ENCODE measurements around the gene CLMN.
"Not testable (repeated sequence)": the region's sequence is repeated elsewhere in the genome, so short reads cannot be mapped to it uniquely, and the experiment has no call there.

CLMN gene

DNA sequence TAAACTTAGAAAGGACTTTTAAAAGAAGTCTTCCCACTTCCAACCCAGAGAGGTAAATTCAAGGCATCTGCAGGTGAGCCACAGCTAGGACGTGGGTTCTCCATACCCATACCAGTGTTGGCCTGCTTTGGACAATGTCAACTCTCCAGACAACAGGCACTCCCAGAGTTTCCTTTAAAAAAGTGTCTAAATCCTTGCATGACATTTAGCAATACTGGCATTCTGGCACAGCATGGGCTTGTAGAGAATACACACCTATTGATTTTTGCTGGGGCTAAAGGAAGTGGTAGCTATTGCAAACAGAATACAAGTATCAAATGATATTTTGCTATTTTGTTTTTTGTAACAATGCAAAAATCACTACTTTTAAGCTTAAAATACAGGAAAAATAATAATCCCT lies 136.6 kb downstream of the CLMN start:
- TF ChIP-seq GABPA (IDR thresholded peaks at IDR 0.05; ENCODE audit: low read depth): no peak
- no peak for TF ChIP-seq SPI1 (IDR thresholded peaks at IDR 0.05; ENCODE audit: borderline replicate concordance, low read depth)
- TF ChIP-seq POLR2AphosphoS5 (IDR thresholded peaks at IDR 0.05; ENCODE audit: low read depth): no peak
- TF ChIP-seq, protein P1, sequence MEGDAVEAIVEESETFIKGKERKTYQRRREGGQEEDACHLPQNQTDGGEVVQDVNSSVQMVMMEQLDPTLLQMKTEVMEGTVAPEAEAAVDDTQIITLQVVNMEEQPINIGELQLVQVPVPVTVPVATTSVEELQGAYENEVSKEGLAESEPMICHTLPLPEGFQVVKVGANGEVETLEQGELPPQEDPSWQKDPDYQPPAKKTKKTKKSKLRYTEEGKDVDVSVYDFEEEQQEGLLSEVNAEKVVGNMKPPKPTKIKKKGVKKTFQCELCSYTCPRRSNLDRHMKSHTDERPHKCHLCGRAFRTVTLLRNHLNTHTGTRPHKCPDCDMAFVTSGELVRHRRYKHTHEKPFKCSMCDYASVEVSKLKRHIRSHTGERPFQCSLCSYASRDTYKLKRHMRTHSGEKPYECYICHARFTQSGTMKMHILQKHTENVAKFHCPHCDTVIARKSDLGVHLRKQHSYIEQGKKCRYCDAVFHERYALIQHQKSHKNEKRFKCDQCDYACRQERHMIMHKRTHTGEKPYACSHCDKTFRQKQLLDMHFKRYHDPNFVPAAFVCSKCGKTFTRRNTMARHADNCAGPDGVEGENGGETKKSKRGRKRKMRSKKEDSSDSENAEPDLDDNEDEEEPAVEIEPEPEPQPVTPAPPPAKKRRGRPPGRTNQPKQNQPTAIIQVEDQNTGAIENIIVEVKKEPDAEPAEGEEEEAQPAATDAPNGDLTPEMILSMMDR (IDR thresholded peaks at IDR 0.05; ENCODE audit: insufficient read depth, low read length): no peak
- TF ChIP-seq, protein P2, sequence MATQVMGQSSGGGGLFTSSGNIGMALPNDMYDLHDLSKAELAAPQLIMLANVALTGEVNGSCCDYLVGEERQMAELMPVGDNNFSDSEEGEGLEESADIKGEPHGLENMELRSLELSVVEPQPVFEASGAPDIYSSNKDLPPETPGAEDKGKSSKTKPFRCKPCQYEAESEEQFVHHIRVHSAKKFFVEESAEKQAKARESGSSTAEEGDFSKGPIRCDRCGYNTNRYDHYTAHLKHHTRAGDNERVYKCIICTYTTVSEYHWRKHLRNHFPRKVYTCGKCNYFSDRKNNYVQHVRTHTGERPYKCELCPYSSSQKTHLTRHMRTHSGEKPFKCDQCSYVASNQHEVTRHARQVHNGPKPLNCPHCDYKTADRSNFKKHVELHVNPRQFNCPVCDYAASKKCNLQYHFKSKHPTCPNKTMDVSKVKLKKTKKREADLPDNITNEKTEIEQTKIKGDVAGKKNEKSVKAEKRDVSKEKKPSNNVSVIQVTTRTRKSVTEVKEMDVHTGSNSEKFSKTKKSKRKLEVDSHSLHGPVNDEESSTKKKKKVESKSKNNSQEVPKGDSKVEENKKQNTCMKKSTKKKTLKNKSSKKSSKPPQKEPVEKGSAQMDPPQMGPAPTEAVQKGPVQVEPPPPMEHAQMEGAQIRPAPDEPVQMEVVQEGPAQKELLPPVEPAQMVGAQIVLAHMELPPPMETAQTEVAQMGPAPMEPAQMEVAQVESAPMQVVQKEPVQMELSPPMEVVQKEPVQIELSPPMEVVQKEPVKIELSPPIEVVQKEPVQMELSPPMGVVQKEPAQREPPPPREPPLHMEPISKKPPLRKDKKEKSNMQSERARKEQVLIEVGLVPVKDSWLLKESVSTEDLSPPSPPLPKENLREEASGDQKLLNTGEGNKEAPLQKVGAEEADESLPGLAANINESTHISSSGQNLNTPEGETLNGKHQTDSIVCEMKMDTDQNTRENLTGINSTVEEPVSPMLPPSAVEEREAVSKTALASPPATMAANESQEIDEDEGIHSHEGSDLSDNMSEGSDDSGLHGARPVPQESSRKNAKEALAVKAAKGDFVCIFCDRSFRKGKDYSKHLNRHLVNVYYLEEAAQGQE (IDR thresholded peaks at IDR 0.05; ENCODE audit: insufficient replicate concordance, low read depth): no peak
- no peak overlapping the region for H3K4me3 ChIP-seq (replicated peaks; ENCODE audit: insufficient read depth, low read length)
- H3K27me3 ChIP-seq (ENCODE audit: insufficient read depth, poor library complexity, severe bottlenecking): no peaks in the 10 kb centered on the region
- H3K27ac ChIP-seq (replicated peaks): no peak overlapping the region
- DNase-seq (ENCODE audit: low read depth in 1 of 2, low spot score in 1 of 2): no peak

DNA sequence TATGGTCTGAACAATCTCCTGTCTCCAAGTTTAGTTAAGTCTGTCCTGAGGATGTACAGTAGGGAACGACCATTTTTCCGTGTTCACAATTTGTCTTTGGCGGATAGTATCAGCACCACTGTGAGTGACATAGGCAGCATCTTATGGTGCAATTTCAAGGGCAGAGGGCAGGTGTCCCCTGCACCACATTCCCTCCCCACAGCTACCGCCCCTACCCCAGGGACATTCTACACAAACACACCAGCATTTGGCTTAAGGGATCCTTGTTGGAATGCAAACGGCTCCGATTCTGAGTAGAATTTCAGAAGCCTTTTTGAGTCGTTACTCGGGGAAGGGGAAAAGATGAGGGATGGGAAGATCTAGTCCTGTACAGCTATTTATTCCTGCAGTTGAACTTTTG lies 137.3 kb downstream of the CLMN start:
- no peak overlapping the region for H3K4me3 ChIP-seq (replicated peaks; ENCODE audit: insufficient read depth, low read length)
- TF ChIP-seq, protein P2 (IDR thresholded peaks at IDR 0.05; ENCODE audit: insufficient replicate concordance, low read depth): no peak
- TF ChIP-seq POLR2AphosphoS5 (IDR thresholded peaks at IDR 0.05; ENCODE audit: low read depth): no peak
- TF ChIP-seq GABPA (IDR thresholded peaks at IDR 0.05; ENCODE audit: low read depth): no peak
- TF ChIP-seq SPI1 (IDR thresholded peaks at IDR 0.05; ENCODE audit: borderline replicate concordance, low read depth): no peak
- TF ChIP-seq, protein P1 (IDR thresholded peaks at IDR 0.05; ENCODE audit: insufficient read depth, low read length): no peak
- H3K27me3 ChIP-seq (ENCODE audit: insufficient read depth, poor library complexity, severe bottlenecking): no peaks in the 10 kb centered on the region
- no peak for DNase-seq (ENCODE audit: low read depth in 1 of 2, low spot score in 1 of 2)
- H3K27ac ChIP-seq (replicated peaks): no peak overlapping the region

DNA sequence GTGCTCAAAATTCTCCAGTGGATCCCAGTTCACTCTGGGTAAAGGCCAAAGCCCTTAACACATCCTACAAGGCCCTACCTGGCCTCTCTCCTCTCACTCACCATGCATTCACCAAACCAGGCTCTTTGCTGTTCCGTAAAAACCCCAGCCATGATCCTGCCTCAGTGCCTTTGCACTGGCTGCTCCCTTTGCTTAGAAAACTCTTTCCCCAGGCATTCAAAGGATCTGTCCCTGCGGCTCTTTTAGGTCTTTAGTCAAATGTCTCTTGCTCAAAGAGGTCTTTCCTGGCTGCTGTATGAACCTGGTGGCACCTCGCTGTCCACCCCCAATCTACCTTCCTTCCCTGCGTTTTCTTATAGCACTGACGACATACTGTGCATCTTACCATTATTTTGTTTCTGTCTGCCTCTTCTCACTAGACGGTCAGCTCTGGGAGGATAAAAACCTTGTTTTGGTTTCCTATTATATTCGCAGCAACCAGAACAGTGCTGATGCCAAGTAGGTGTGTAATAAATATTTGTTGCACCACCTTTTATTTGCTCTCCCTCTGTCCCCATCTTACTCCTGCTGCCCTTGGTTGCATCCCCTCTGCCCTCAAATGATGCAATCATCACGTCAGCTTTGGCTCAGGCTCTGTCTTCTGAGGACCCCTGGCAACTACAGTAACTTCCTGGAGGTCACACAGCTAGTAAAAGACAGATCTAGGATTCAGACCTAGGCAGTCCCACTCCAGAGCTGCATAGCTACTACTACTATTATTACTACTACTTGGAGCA lies 138.6 kb downstream of the CLMN start:
- TF ChIP-seq SPI1 (IDR thresholded peaks at IDR 0.05; ENCODE audit: borderline replicate concordance, low read depth): no peak
- TF ChIP-seq, protein P1 (IDR thresholded peaks at IDR 0.05; ENCODE audit: insufficient read depth, low read length): no peak
- DNase-seq (ENCODE audit: low read depth in 1 of 2, low spot score in 1 of 2): no peak
- H3K4me3 ChIP-seq (replicated peaks; ENCODE audit: insufficient read depth, low read length): no peak overlapping the region
- H3K27ac ChIP-seq (replicated peaks): no peak overlapping the region
- H3K27me3 ChIP-seq (ENCODE audit: insufficient read depth, poor library complexity, severe bottlenecking): no peaks in the 10 kb centered on the region

DNA sequence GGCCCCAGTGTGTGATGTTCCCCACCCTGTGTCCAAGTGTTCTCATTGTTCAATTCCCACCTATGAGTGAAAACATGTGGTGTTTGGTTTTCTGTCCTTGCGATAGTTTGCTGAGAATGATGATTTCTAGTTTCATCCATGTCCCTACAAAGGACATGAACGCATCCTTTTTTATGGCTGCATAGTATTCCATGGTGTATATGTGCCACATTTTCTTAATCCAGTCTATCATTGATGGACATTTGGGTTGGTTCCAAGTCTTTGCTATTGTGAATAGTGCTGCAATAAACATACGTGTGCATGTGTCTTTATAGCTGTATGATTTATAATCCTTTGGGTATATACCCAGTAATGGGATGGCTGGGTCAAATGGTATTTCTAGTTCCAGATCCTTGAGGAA lies 144.0 kb downstream of the CLMN start:
- DNase-seq (ENCODE audit: low read depth in 1 of 2, low spot score in 1 of 2); H3K4me3 ChIP-seq (replicated peaks; ENCODE audit: insufficient read depth, low read length); H3K27ac ChIP-seq (replicated peaks); H3K27me3 ChIP-seq (ENCODE audit: insufficient read depth, poor library complexity, severe bottlenecking): not testable (repeated sequence)
